HUES64 (cell line): Measurements from ENCODE around the gene FBXO21.

Source experiments
- H3K27ac ChIP-seq: 2 replicates; pipeline ENCODE4 v1.7.0; 2013; ENCODE audit warnings: low read depth, low read length, inconsistent platforms
- H3K27me3 ChIP-seq: 2 replicates; pipeline ENCODE4 v1.6.1; 2013; ENCODE audit warnings: mild to moderate bottlenecking, low read length; ENCODE audit not compliant: insufficient read depth
- H3K36me3 ChIP-seq: 2 replicates; pipeline ENCODE4 v1.6.1; 2013; ENCODE audit warnings: mild to moderate bottlenecking, low read length; ENCODE audit not compliant: insufficient read depth
- H3K4me1 ChIP-seq: 2 replicates; pipeline ENCODE4 v1.6.1; 2013; ENCODE audit warnings: mild to moderate bottlenecking, low read length, moderate library complexity; ENCODE audit not compliant: insufficient read depth
- H3K4me3 ChIP-seq: 2 replicates; pipeline ENCODE4 v1.5.1; 2013; ENCODE audit warnings: mild to moderate bottlenecking, low read length, moderate library complexity
- H3K9ac ChIP-seq: 2 replicates; pipeline ENCODE4 v1.6.1; 2013; ENCODE audit warnings: mild to moderate bottlenecking, low read depth, low read length
- H3K9me3 ChIP-seq: 2 replicates; pipeline ENCODE4 v1.6.1; 2013; ENCODE audit warnings: low read depth, low read length; ENCODE audit not compliant: insufficient read depth
- WGBS: fragments of 150-250, 120-280 bp; methylation state at CpG from one replicate; pipeline ENCODE4 v1.1.7; 2013; ENCODE audit warnings: missing lambda C conversion rate; 5-methylcytosine and 5-hydroxymethylcytosine counted together

Gene FBXO21

GRCh38 chr12:117092886-117093285 lies 97.4 kb downstream of the FBXO21 start:
- H3K36me3 ChIP-seq, result no peaks in the 10 kb centered on the region
- H3K9ac ChIP-seq, result no peak overlapping the region
- H3K9me3 ChIP-seq, result peaks cover 14% of the 10 kb centered on the region
- no peak overlapping the region for H3K27ac ChIP-seq
- H3K27me3 ChIP-seq, result peaks cover 15% of the 10 kb centered on the region
- H3K4me3 ChIP-seq, result no peak overlapping the region
- WGBS, result 91% methylated on average over 7 of the region's 7 CpGs
- H3K4me1 ChIP-seq, result no peaks in the 10 kb centered on the region

- Histone ChIP-seq H3K4me3 (no peak overlapping the region), H3K4me1 (no peaks in the 10 kb centered on the region), H3K9ac (no peak overlapping the region), H3K36me3 (no peaks in the 10 kb centered on the region), H3K27ac (no peak overlapping the region), H3K9me3 (peaks cover 14% of the 10 kb centered on the region), H3K27me3 (peaks cover 11% of the 10 kb centered on the region)
- 78% methylated on average over 2 of the region's 2 CpGs for WGBS
Measured at GRCh38 chr12:117092511-117092780, 97.8 kb downstream of the FBXO21 start.
